ENCODE measurements around the gene LRRC34. TPM values are rescaled to one million over a fixed set of nuclear protein-coding genes. Genes with fewer than 3 reads are reported as not detected.

The LRRC34 gene
- total and polyA plus RNA-seq, 2 donors (not counting 1 experiment from before 2014, with no cell fraction given): 3.5 to 11.8 TPM

DNA sequence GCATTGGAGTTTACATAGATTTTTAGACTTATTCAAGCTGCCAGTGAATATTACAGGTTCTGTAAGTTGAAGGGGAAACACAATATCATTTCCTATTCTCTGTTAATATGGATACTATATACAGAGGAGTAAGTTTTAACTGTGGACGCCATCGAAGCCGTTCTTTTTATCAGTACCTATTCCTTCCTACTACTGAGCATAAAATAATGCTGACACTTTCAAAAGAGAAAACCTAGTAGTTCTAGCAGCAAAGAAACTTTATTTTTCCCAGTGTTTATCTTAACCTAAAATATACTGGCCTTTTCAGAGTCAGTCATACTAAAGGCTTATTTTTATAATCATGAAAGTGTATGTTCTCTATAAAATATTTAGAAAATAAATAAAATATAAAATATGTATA is 42.8 kb upstream of the LRRC34 start:
- intact Hi-C loops (cut with micrococcal nuclease): no loop called here
- Mint-ChIP-seq H3K4me3 (no peak overlapping the region), H3K27ac (no peak overlapping the region), H3K27me3 (peaks cover 3% of the 10 kb centered on the region), H3K4me1 (peaks cover 3% of the 10 kb centered on the region), H3K9me3 (ENCODE audit: insufficient read depth) (no peaks in the 10 kb centered on the region)
- no peaks in the 10 kb centered on the region for H3K79me2 ChIP-seq (ENCODE audit: control insufficient read depth, insufficient read depth, low read length)
- peaks cover 1 to 4% of the 10 kb centered on the region in 2 donors for H3K4me1 ChIP-seq (ENCODE audit: control insufficient read depth in 2 of 2, insufficient read depth in 2 of 2, low read length in 2 of 2)
- ChIA-PET CTCF (interaction anchor here (1.3 kb wide), 1 partner anchor 10 kb away, joined by 3 read pairs; no protein-coding TSS in a partner anchor), POLR2A (no interaction called here)
- no peaks in the 10 kb centered on the region for H3K36me3 ChIP-seq (replicated peaks in 1 of 2; ENCODE audit: control extremely low read depth in 1 of 2, control insufficient read depth in 1 of 2, extremely low read depth in 1 of 2, insufficient read depth in 2 of 2, low read length in 1 of 2)
- TF ChIP-seq EZH2 (IDR thresholded peaks at IDR 0.05; ENCODE audit: borderline replicate concordance, insufficient read depth, low read depth, low read length, poor library complexity, severe bottlenecking): no peak
- TF ChIP-seq, protein P1, sequence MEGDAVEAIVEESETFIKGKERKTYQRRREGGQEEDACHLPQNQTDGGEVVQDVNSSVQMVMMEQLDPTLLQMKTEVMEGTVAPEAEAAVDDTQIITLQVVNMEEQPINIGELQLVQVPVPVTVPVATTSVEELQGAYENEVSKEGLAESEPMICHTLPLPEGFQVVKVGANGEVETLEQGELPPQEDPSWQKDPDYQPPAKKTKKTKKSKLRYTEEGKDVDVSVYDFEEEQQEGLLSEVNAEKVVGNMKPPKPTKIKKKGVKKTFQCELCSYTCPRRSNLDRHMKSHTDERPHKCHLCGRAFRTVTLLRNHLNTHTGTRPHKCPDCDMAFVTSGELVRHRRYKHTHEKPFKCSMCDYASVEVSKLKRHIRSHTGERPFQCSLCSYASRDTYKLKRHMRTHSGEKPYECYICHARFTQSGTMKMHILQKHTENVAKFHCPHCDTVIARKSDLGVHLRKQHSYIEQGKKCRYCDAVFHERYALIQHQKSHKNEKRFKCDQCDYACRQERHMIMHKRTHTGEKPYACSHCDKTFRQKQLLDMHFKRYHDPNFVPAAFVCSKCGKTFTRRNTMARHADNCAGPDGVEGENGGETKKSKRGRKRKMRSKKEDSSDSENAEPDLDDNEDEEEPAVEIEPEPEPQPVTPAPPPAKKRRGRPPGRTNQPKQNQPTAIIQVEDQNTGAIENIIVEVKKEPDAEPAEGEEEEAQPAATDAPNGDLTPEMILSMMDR (IDR thresholded peaks at IDR 0.05): no peak
- no peak overlapping the region for H3K4me2 ChIP-seq (replicated peaks; ENCODE audit: low read depth, low read length, poor library complexity, severe bottlenecking)
- ATAC-seq (ENCODE audit: low read depth) (no peak), DNase-seq (no peak)
- H3K9me3 ChIP-seq (ENCODE audit: control extremely low read depth in 1 of 3, control insufficient read depth in 2 of 3, insufficient read depth in 1 of 3, low read length in 2 of 3): no peaks in the 10 kb centered on the region
- no peaks in the 10 kb centered on the region for H4K20me1 ChIP-seq (ENCODE audit: control insufficient read depth, insufficient read depth, low read length, poor library complexity, severe bottlenecking)
- no peak overlapping the region for H3K9ac ChIP-seq (ENCODE audit: low read length)
- H3K27ac ChIP-seq (ENCODE audit: low read length in 2 of 2): no peak overlapping the region
- no peaks in the 10 kb centered on the region for H3K27me3 ChIP-seq (replicated peaks in 1 of 4; ENCODE audit: control extremely low read depth in 1 of 4, control insufficient read depth in 3 of 4, insufficient read depth in 4 of 4, low read length in 3 of 4)
- no peak overlapping the region for H2AFZ ChIP-seq (ENCODE audit: insufficient read depth, low read depth, low read length, poor library complexity, severe bottlenecking)
- no peak overlapping the region for H3K4me3 ChIP-seq (ENCODE audit: control extremely low read depth in 1 of 5, extremely low read depth in 1 of 5, insufficient read depth in 1 of 5, low read depth in 2 of 5, low read length in 4 of 5)
- WGBS (ENCODE audit: insufficient coverage): no CpG with 5 or more reads among the region's 3 CpGs

DNA sequence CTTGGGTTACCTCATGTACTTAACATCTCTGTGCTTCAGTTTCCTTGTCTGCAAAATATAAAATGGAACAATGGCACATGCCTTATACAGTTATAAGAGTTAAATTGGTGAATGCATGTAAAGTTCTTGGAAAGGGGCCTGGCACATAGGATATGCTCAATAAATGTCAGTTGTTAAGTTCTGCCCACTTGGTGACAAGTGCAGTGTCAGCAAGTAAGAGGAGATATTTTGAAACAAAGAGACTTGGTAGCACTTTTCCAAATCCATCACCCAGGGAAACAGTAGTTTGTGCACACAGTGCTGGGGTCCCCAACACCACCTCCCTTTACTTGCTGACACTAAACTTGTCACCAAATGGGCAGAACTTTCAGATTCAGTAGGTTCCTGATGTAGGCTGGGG is 37.9 kb upstream of the LRRC34 start:
- no peak overlapping the region for H2AFZ ChIP-seq (ENCODE audit: insufficient read depth, low read depth, low read length, poor library complexity, severe bottlenecking)
- DNase-seq (no peak), ATAC-seq (ENCODE audit: low read depth) (no peak)
- H3K27me3 ChIP-seq (replicated peaks in 1 of 4; ENCODE audit: control extremely low read depth in 1 of 4, control insufficient read depth in 3 of 4, insufficient read depth in 4 of 4, low read length in 3 of 4): no peaks in the 10 kb centered on the region
- Mint-ChIP-seq H3K27me3 (no peaks in the 10 kb centered on the region), H3K9me3 (ENCODE audit: insufficient read depth) (no peaks in the 10 kb centered on the region), H3K4me1 (peaks cover 33% of the 10 kb centered on the region), H3K4me3 (no peak overlapping the region), H3K27ac (no peak overlapping the region)
- no peak overlapping the region for H3K4me2 ChIP-seq (replicated peaks; ENCODE audit: low read depth, low read length, poor library complexity, severe bottlenecking)
- peaks cover 31 to 35% of the 10 kb centered on the region in 2 donors for H3K4me1 ChIP-seq (ENCODE audit: control insufficient read depth in 2 of 2, insufficient read depth in 2 of 2, low read length in 2 of 2)
- no peak overlapping the region for H3K9ac ChIP-seq (ENCODE audit: low read length)
- TF ChIP-seq, protein P1 (IDR thresholded peaks at IDR 0.05): no peak
- TF ChIP-seq EZH2 (IDR thresholded peaks at IDR 0.05; ENCODE audit: borderline replicate concordance, insufficient read depth, low read depth, low read length, poor library complexity, severe bottlenecking): no peak
- ChIA-PET CTCF (interaction anchor here (8.9 kb wide), 1 partner anchor 13 kb away, joined by 60 read pairs; no protein-coding TSS in a partner anchor), POLR2A (no interaction called here)
- no peak overlapping the region for H3K27ac ChIP-seq (ENCODE audit: low read length in 2 of 2)
- H4K20me1 ChIP-seq (ENCODE audit: control insufficient read depth, insufficient read depth, low read length, poor library complexity, severe bottlenecking): no peaks in the 10 kb centered on the region
- no peaks in the 10 kb centered on the region for H3K36me3 ChIP-seq (replicated peaks in 1 of 2; ENCODE audit: control extremely low read depth in 1 of 2, control insufficient read depth in 1 of 2, extremely low read depth in 1 of 2, insufficient read depth in 2 of 2, low read length in 1 of 2)
- intact Hi-C loops (cut with micrococcal nuclease): no loop called here
- H3K4me3 ChIP-seq (ENCODE audit: control extremely low read depth in 1 of 5, extremely low read depth in 1 of 5, insufficient read depth in 1 of 5, low read depth in 2 of 5, low read length in 4 of 5): no peak overlapping the region
- no peaks in the 10 kb centered on the region for H3K9me3 ChIP-seq (ENCODE audit: control extremely low read depth in 1 of 3, control insufficient read depth in 2 of 3, insufficient read depth in 1 of 3, low read length in 2 of 3)
- peaks cover 4% of the 10 kb centered on the region for H3K79me2 ChIP-seq (ENCODE audit: control insufficient read depth, insufficient read depth, low read length)

Data from B cell (primary cell).